T-helper 2 cell treated with Interferon-gamma antibody and Interleukin-4, amounts not matched to agents 5 μg/mL and 100 μg/mL, for 36 hours (primary cell): ENCODE data around the gene CLSTN1.

Source experiments
- DNase-seq: peaks from one replicate; pipeline ENCODE4 v3.0.0; 2021; ENCODE audit warnings: low spot score
- H3K27ac Mint-ChIP-seq: one replicate; pipeline ENCODE4 v1.8.0; 2021; ENCODE audit warnings: mild to moderate bottlenecking, mixed read lengths
- H3K27me3 Mint-ChIP-seq: one replicate; pipeline ENCODE4 v1.8.0; 2021; ENCODE audit warnings: low read depth, mixed read lengths
- H3K36me3 Mint-ChIP-seq: one replicate; pipeline ENCODE4 v1.8.0; 2021; ENCODE audit warnings: low read depth, mixed read lengths
- H3K4me1 Mint-ChIP-seq: one replicate; pipeline ENCODE4 v1.8.0; 2021; ENCODE audit warnings: low read depth, mixed read lengths
- H3K4me3 Mint-ChIP-seq: one replicate; pipeline ENCODE4 v1.8.0; 2022; ENCODE audit warnings: mild to moderate bottlenecking, moderate library complexity, mixed read lengths
- H3K9me3 Mint-ChIP-seq: one replicate; pipeline ENCODE4 v1.8.0; 2021; ENCODE audit warnings: mixed read lengths

The CLSTN1 gene

DNA sequence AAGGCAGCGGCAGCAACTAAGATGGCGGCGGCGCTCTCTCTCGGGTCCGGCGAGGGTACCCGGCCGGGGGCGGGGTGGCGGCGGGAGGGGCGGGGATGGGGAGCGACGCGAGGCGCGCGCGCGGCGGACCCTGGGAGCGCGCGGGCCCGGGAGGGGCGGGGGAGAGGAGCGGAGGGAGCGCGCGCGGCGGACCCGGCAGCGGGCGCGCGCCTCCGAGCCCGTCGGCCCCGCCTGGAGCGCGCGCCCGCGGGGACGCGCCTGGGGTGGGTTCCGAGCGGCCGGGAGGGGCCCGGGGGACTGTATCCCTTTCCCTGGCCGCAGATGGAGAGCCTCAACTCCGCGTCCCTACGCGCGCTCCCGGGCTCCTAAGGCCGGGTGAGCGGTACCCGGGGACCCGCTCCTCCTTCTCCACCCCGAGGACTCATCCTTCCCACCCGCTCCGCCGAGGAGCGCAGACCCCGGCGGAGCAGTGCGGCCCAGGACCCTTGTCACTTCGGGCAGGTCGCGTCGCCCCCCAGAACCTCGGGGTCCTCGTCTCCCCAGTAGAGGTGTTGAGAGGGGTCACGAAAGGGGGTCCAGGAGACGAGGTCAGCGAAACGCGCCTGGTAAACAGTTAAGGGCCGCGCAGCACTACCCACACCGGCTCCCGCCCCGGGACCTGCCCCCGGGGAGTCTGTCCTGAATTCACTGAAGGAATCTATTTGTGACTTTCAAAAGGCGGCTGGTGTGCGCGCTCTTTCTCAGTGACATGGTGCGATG is at the start of gene CLSTN1:
CLSTN1 (minus strand) TSS at position 23 of the 759 bp plus-strand sequence. CDS start 232 bp downstream, outside the sequence.
- H3K27ac Mint-ChIP-seq: peak within 1 kb of the TSS; percentile 86
- peaks cover 16% of the 10 kb centered on the region for H3K36me3 Mint-ChIP-seq
- H3K27me3 Mint-ChIP-seq: peaks cover 15% of the 10 kb centered on the region
- H3K9me3 Mint-ChIP-seq: no peaks in the 10 kb centered on the region
- peak; percentile 83 for DNase-seq
- H3K4me3 Mint-ChIP-seq: peak within 1 kb of the TSS; percentile 96
- peaks cover 37% of the 10 kb centered on the region for H3K4me1 Mint-ChIP-seq

DNA sequence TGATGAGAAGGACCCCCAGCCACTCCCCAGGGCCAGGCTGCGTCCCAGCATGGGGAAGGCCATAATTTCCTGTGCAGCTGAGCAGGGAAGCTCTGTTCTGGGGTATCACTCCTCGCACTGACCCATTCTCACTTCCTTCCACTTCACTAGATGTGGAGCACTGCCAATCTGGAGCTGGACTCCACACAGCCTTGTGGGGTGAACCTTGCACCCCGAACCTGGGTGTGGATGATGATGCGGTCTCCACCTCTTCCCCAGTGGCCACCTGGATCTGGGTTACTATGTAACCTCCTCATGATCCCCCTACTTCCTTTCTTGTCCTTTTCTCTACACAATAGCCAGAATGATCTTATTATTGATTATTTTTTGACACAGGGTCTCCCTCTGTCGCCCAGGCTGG is 49.6 kb upstream of the CLSTN1 start:
- Mint-ChIP-seq H3K4me3 (no peak overlapping the region), H3K27ac (no peak overlapping the region), H3K9me3 (no peaks in the 10 kb centered on the region), H3K27me3 (no peaks in the 10 kb centered on the region), H3K4me1 (peaks cover 2% of the 10 kb centered on the region), H3K36me3 (no peaks in the 10 kb centered on the region)
- DNase-seq: no peak

- Mint-ChIP-seq H3K4me3 (no peak overlapping the region), H3K27ac (no peak overlapping the region), H3K4me1 (peaks cover 2% of the 10 kb centered on the region), H3K9me3 (no peaks in the 10 kb centered on the region), H3K36me3 (no peaks in the 10 kb centered on the region), H3K27me3 (no peaks in the 10 kb centered on the region)
- no peak for DNase-seq
These were observed 48.8 kb upstream of the CLSTN1 start for GRCh38 chr1:9872430-9873165.

- no peaks in the 10 kb centered on the region for H3K9me3 Mint-ChIP-seq
- H3K27ac Mint-ChIP-seq: no peak overlapping the region
- H3K4me3 Mint-ChIP-seq: no peak overlapping the region
- DNase-seq: no peak
- peaks cover 2% of the 10 kb centered on the region for H3K4me1 Mint-ChIP-seq
- no peaks in the 10 kb centered on the region for H3K36me3 Mint-ChIP-seq
- no peaks in the 10 kb centered on the region for H3K27me3 Mint-ChIP-seq
These were observed 48.1 kb upstream of the CLSTN1 start for GRCh38 chr1:9871707-9872425.

DNA sequence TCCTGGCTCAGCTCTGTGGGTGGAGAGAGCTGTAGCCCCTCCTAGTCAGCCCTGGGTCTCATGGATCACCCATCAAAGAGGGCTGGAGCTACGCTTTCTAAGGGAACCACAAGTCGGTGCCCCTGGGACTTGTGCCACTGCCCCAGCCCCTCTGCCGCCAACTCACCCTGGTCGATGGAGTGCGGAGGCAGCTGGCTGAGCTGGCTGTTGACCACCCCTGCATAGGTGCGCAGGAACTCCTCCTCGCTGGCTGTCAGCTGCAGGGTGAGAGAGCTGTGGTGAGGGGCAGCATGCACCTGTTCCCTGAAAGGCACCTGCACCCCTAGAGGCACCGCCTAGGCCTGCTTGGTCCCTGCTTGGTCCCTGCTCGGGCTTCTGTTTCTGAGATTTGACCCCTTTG is 47.3 kb upstream of the CLSTN1 start:
- Mint-ChIP-seq H3K36me3 (no peaks in the 10 kb centered on the region), H3K27ac (no peak overlapping the region), H3K9me3 (no peaks in the 10 kb centered on the region), H3K4me3 (no peak overlapping the region), H3K4me1 (peaks cover 4% of the 10 kb centered on the region), H3K27me3 (no peaks in the 10 kb centered on the region)
- no peak for DNase-seq

DNA sequence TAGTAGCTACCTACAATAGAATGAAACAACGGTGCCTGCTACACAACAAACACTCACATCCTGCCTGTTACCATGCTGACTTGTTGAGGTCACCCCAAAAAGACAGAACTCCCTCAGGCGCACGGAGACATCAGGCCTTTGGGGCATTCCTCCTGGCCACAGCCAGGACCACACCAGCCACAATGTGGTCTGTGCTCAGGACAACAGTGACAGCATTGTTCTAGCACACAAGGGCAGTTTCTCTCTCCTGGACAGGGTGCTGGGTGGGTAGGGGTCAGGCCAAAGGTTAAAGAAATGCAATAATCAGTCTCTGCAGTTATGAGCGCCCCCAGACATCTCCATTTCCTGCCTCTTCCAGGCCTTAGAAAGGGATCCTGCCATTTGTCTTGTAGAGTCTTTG is 46.8 kb upstream of the CLSTN1 start:
- Mint-ChIP-seq H3K36me3 (no peaks in the 10 kb centered on the region), H3K27me3 (no peaks in the 10 kb centered on the region), H3K4me3 (no peak overlapping the region), H3K9me3 (no peaks in the 10 kb centered on the region), H3K27ac (no peak overlapping the region), H3K4me1 (peaks cover 4% of the 10 kb centered on the region)
- no peak for DNase-seq

DNA sequence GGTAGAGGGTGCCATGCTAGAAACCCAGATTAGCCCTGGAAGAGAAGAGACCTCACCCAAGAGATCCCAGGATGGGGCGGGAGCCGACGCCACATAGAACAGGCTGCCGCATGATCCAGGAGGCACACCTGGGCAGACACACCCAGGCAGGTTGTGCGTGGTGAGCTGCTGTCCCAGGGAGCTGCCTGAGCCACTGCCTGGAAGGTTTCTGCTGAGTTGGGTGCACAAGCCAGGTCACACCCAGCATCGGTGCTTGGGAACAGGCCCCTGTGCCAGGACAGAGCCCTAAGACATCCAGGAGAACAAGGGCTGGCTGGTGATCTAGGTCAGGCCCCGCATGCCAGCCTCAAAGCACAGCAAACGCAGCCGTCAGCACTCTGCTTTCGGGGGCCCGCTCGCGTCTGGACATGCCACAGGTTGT is 46.1 kb upstream of the CLSTN1 start:
- no peaks in the 10 kb centered on the region for H3K27me3 Mint-ChIP-seq
- no peaks in the 10 kb centered on the region for H3K36me3 Mint-ChIP-seq
- H3K4me1 Mint-ChIP-seq: peaks cover 2% of the 10 kb centered on the region
- H3K27ac Mint-ChIP-seq: no peak overlapping the region
- H3K4me3 Mint-ChIP-seq: no peak overlapping the region
- no peak for DNase-seq
- H3K9me3 Mint-ChIP-seq: no peaks in the 10 kb centered on the region

GRCh38 chr1:9868244-9868590 is 44.5 kb upstream of the CLSTN1 start:
- H3K27ac Mint-ChIP-seq: no peak overlapping the region
- no peak overlapping the region for H3K4me3 Mint-ChIP-seq
- peaks cover 2% of the 10 kb centered on the region for H3K4me1 Mint-ChIP-seq
- no peak for DNase-seq
- no peaks in the 10 kb centered on the region for H3K36me3 Mint-ChIP-seq
- no peaks in the 10 kb centered on the region for H3K9me3 Mint-ChIP-seq
- no peaks in the 10 kb centered on the region for H3K27me3 Mint-ChIP-seq

DNA sequence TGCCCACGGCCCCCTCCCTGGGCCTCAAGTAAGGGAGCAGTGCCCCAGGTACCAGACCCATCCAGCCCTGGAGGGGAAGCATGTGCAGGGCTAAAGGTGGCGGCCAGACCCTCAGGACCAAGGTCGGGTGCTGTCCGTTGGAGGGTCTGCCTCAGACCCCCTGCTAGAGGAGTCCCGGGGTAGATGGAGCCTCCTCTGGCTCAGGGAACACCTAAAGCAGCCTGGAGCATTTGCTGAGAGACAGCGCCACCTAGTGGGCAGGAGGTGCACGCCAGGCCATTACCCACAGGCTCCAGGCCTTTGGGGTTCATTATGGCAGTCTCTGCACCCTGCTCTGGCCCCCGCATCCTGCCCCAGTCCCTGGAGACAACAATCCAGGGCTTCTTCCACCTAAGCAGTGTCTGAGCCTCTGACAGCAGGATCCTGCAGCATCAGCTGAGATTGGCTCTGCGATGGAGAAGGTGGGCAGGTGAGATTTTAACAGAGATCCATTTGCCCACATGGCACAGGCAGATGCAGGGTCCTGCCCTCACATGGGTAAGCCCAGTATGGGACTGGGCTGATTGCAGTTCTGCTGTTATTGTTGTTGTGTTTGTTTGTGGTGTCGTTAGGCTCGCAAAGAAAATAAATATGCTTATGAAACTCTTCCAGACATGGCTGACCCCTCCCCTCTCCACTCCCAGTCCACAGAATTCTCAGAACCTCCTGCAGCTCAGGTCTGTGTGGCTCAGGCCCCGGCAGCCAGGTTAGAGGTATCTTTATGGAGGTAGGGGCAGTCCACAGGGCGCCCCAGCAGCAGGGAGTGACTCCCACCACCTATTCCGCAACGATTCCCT is 43.9 kb upstream of the CLSTN1 start:
- peak; percentile 78 for DNase-seq
- peaks cover 2% of the 10 kb centered on the region for H3K4me1 Mint-ChIP-seq
- H3K27me3 Mint-ChIP-seq: no peaks in the 10 kb centered on the region
- H3K4me3 Mint-ChIP-seq: no peak overlapping the region
- H3K27ac Mint-ChIP-seq: no peak overlapping the region
- no peaks in the 10 kb centered on the region for H3K36me3 Mint-ChIP-seq
- no peaks in the 10 kb centered on the region for H3K9me3 Mint-ChIP-seq

DNA sequence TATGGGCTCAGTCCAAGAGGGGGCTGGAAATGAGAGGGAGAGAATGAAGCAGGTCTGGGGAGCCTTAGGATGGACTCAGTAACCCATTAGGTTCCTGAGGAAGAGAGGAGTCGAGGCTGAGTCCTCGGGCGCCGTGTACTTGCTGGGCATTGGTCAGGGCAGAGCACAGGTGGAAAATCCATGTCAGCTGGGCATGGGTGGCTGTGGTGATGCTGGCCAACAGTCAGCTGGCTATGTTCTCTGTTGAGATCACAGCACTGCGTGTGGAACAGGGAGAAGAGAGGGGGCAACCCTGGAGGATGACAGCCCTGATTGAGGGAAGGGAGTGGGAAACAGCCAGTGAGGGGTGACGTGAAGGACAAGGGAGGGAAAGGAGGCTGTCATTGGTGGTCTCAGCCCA is 43.1 kb upstream of the CLSTN1 start:
- Mint-ChIP-seq H3K36me3 (no peaks in the 10 kb centered on the region), H3K4me3 (no peak overlapping the region), H3K27ac (no peak overlapping the region), H3K9me3 (no peaks in the 10 kb centered on the region), H3K4me1 (peaks cover 2% of the 10 kb centered on the region), H3K27me3 (no peaks in the 10 kb centered on the region)
- no peak for DNase-seq

DNA sequence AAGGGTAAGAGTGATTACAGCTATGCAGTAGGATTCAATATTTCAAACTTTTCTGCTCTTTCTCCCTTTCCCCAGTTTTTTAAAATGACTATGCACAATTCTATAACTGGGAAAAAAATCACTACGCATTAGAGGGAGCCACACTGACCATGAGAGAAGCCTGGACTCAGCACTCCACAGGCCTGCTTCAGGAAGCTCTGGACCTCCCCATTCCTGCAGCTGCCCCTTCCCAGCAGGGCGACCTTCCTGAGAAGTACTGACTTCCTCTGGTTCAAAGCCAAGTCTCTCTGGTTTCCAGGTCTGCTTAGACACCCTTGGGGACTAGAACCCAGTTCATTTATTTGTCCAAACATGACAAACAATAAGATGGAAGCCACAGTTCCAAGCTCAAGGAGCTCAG is 42.0 kb upstream of the CLSTN1 start:
- no peak for DNase-seq
- Mint-ChIP-seq H3K4me1 (peaks cover 2% of the 10 kb centered on the region), H3K27me3 (no peaks in the 10 kb centered on the region), H3K9me3 (no peaks in the 10 kb centered on the region), H3K36me3 (no peaks in the 10 kb centered on the region), H3K4me3 (no peak overlapping the region), H3K27ac (no peak overlapping the region)

DNA sequence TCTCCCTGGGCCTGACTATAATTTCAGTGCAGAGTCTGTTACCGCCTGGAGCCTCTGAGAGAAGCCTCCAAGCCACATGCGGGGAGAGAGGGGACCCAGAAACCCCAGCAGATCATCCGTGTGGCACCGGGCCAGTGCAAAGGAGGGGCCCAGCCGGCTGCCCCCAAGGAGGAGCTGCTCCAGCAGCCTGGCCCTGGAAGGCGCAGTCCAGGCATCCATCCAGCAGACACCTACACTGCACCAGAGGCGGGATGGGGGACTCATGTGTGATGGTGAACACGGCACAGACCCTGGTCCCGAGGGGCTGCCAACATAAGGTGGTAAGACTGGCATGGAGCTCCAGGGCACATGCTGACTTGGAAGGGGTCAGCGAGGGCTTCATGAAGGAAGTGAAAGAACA is 39.6 kb upstream of the CLSTN1 start:
- Mint-ChIP-seq H3K4me3 (no peak overlapping the region), H3K27me3 (no peaks in the 10 kb centered on the region), H3K27ac (no peak overlapping the region), H3K4me1 (peaks cover 10% of the 10 kb centered on the region), H3K36me3 (peaks cover under 1% of the 10 kb centered on the region), H3K9me3 (no peaks in the 10 kb centered on the region)
- DNase-seq: no peak

- Mint-ChIP-seq H3K27me3 (no peaks in the 10 kb centered on the region), H3K4me3 (no peak overlapping the region), H3K9me3 (no peaks in the 10 kb centered on the region), H3K27ac (no peak overlapping the region), H3K36me3 (peaks cover 3% of the 10 kb centered on the region), H3K4me1 (peaks cover 12% of the 10 kb centered on the region)
- DNase-seq: no peak
These were observed 37.6 kb upstream of the CLSTN1 start for GRCh38 chr1:9861360-9861759.
